ENCODE measurements around the gene FATE1.

FATE1 gene

GRCh38 chrX:151729056-151729725, 13.4 kb downstream of the FATE1 start:
- no peak overlapping the region for H3K27ac ChIP-seq
- TF ChIP-seq CTCF (conservative IDR thresholded peaks at IDR 0.05) (no peak), ZFX (IDR thresholded peaks at IDR 0.05) (no peak)

GRCh38 chrX:151734446-151734845, 18.6 kb downstream of the FATE1 start, which contains the start of gene CNGA2:
CNGA2 (plus strand) TSS chrX:151734746; CDS start chrX:151738484, 3,738 bp downstream.
- TF ChIP-seq CTCF (conservative IDR thresholded peaks at IDR 0.05): no peak
- TF ChIP-seq ZFX (IDR thresholded peaks at IDR 0.05): no peak
- H3K27ac ChIP-seq: no peak within 1 kb of the TSS

- no peak overlapping the region for H3K27ac ChIP-seq
- TF ChIP-seq ZFX (IDR thresholded peaks at IDR 0.05): no peak
- TF ChIP-seq CTCF (conservative IDR thresholded peaks at IDR 0.05): no peak
These were observed 19.4 kb downstream of the FATE1 start for GRCh38 chrX:151735219-151735618.

GRCh38 chrX:151736685-151737084, 20.9 kb downstream of the FATE1 start:
- TF ChIP-seq CTCF (conservative IDR thresholded peaks at IDR 0.05): no peak
- TF ChIP-seq ZFX (IDR thresholded peaks at IDR 0.05): no peak
- H3K27ac ChIP-seq: no peak overlapping the region

- TF ChIP-seq CTCF (conservative IDR thresholded peaks at IDR 0.05): no peak
- no peak for TF ChIP-seq ZFX (IDR thresholded peaks at IDR 0.05)
- H3K27ac ChIP-seq: no peak overlapping the region
These were observed 21.7 kb downstream of the FATE1 start for GRCh38 chrX:151737494-151737893.

- no peak overlapping the region for H3K27ac ChIP-seq
- no peak for TF ChIP-seq ZFX (IDR thresholded peaks at IDR 0.05)
- no peak for TF ChIP-seq CTCF (conservative IDR thresholded peaks at IDR 0.05)
These were observed 22.9 kb downstream of the FATE1 start for GRCh38 chrX:151738751-151739150.

- no peak overlapping the region for H3K27ac ChIP-seq
- TF ChIP-seq ZFX (IDR thresholded peaks at IDR 0.05): no peak
- TF ChIP-seq CTCF (conservative IDR thresholded peaks at IDR 0.05): no peak
These were observed 25.8 kb downstream of the FATE1 start for GRCh38 chrX:151741606-151742005.

Measured in C4-2B (cell line).